HFFc6 (cell line): ENCODE data around the gene PPP2R5E. TPM values are rescaled to one million over a fixed set of nuclear protein-coding genes. Genes with fewer than 3 reads are reported as not detected.
A peak's percentile ranks its signal among the peaks of the same experiment; 100 is the strongest.

ENCODE experiments used
- DNase-seq: peaks from one replicate; pipeline ENCODE4 v3.0.0-alpha.2; 2018
- H3K27ac Mint-ChIP-seq: 2 replicates; pipeline ENCODE4 v1.8.0; 2020; ENCODE audit warnings: mild to moderate bottlenecking, mixed read lengths
- H3K27me3 Mint-ChIP-seq: 2 replicates; pipeline ENCODE4 v1.8.0; 2021; ENCODE audit warnings: mild to moderate bottlenecking, moderate library complexity, mixed read lengths; ENCODE audit not compliant: insufficient read depth
- H3K36me3 Mint-ChIP-seq: 2 replicates; pipeline ENCODE4 v1.8.0; 2021; ENCODE audit warnings: low read depth, mixed read lengths
- H3K4me1 Mint-ChIP-seq: 2 replicates; pipeline ENCODE4 v1.8.0; 2020; ENCODE audit warnings: low read depth, mixed read lengths
- H3K4me3 Mint-ChIP-seq: 2 replicates; pipeline ENCODE4 v1.8.0; 2020; ENCODE audit warnings: mild to moderate bottlenecking, moderate library complexity, mixed read lengths
- H3K9me3 Mint-ChIP-seq: 2 replicates; pipeline ENCODE4 v1.8.0; 2020; ENCODE audit warnings: mild to moderate bottlenecking, mixed read lengths
- total RNA-seq, 6 experiments: library from RNA; stranded (reverse); fragmentation: NEBNext Ultra II Directional; extraction: Animal tissue kit (Norgen Biotek cat#: 25700); gene quantifications; 2 replicates in 1 of 6; 3 replicates in 5 of 6; pipeline ENCODE4 v1.2.3, GENCODE V29; 2021
- TF ChIP-seq, protein P1 (sequence below): fragments of 200-600 bp; sonication (generic); IDR thresholded peaks from 2 replicates; pipeline ENCODE4 v1.5.0; 2021; ENCODE audit warnings: antibody characterized with exemption, mild to moderate bottlenecking

The PPP2R5E gene
- total RNA-seq, 6 experiments from 2014 or later = 50.1 to 56.8 (median 54.3) TPM

DNA sequence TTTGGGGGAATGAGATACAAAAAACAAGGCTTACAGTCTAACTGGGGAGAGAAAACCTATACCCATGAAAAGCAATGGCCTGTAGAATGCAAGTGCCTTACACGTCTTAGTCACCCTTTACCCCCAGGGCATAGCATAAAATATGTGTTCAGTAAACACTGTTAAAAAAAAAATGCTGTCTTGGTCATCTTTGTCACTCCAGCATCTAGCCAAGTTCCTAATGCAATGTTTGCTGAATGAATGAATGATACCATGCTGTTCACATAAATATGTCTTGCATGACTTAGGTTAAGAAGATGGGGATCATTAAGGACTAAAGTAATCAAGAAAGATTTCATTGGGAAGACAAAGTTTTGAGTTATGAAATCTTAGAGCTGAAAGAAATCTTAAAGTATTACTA lies 38.5 kb downstream of the PPP2R5E start:
- H3K27ac Mint-ChIP-seq = peak overlapping the region; percentile 71
- no peaks in the 10 kb centered on the region; the same call in 1 of the 2 replicates for H3K27me3 Mint-ChIP-seq
- H3K36me3 Mint-ChIP-seq = peaks cover 6% of the 10 kb centered on the region; the same call in 1 of the 2 replicates
- DNase-seq = peak; percentile 76
- TF ChIP-seq, protein P1, sequence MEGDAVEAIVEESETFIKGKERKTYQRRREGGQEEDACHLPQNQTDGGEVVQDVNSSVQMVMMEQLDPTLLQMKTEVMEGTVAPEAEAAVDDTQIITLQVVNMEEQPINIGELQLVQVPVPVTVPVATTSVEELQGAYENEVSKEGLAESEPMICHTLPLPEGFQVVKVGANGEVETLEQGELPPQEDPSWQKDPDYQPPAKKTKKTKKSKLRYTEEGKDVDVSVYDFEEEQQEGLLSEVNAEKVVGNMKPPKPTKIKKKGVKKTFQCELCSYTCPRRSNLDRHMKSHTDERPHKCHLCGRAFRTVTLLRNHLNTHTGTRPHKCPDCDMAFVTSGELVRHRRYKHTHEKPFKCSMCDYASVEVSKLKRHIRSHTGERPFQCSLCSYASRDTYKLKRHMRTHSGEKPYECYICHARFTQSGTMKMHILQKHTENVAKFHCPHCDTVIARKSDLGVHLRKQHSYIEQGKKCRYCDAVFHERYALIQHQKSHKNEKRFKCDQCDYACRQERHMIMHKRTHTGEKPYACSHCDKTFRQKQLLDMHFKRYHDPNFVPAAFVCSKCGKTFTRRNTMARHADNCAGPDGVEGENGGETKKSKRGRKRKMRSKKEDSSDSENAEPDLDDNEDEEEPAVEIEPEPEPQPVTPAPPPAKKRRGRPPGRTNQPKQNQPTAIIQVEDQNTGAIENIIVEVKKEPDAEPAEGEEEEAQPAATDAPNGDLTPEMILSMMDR = no peak
- H3K9me3 Mint-ChIP-seq = no peaks in the 10 kb centered on the region
- no peak overlapping the region for H3K4me3 Mint-ChIP-seq
- H3K4me1 Mint-ChIP-seq = peaks cover 42% of the 10 kb centered on the region

- H3K36me3 Mint-ChIP-seq = no peaks in the 10 kb centered on the region
- H3K27me3 Mint-ChIP-seq = no peaks in the 10 kb centered on the region; the same call in 1 of the 2 replicates
- no peaks in the 10 kb centered on the region for H3K9me3 Mint-ChIP-seq
- DNase-seq = no peak
- H3K4me1 Mint-ChIP-seq = peaks cover 67% of the 10 kb centered on the region
- TF ChIP-seq, protein P1 = no peak
- H3K27ac Mint-ChIP-seq = no peak overlapping the region
- H3K4me3 Mint-ChIP-seq = no peak overlapping the region
These were observed 41.7 kb downstream of the PPP2R5E start for GRCh38 chr14:63501429-63501828.

GRCh38 chr14:63499701-63500250 lies 43.4 kb downstream of the PPP2R5E start:
- Mint-ChIP-seq H3K27me3 (no peaks in the 10 kb centered on the region; the same call in 1 of the 2 replicates), H3K9me3 (no peaks in the 10 kb centered on the region), H3K36me3 (no peaks in the 10 kb centered on the region), H3K4me3 (no peak overlapping the region), H3K4me1 (peaks cover 57% of the 10 kb centered on the region), H3K27ac (no peak overlapping the region; the same call in 1 of the 2 replicates)
- peak; percentile 30 for DNase-seq
- TF ChIP-seq, protein P1 = no peak

DNA sequence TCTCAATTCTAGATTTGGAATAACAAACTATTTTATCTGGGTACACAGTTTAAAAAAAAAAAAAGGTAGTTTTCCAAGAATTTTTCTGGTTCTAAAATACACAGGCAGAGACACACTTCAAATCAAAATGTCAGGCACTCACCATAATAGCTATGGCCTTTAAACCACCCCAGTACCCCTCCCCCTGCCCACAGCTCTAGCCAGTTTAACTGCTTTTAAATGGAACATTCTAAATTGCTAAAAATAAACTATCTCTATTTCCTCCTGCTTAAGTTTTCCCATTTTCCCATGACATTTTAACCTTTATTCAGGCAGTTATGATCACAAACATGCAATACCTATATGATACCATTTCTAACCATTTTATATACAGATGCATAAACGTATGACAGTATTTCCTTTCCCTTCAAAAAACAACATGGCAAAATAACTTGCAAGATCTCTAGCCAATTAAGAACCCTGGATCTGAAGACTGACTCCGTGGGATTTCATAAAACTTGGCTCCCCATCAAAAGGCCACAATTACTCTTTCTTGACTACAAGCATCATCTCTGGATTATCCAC lies 46.3 kb downstream of the PPP2R5E start:
- Mint-ChIP-seq H3K27me3 (no peaks in the 10 kb centered on the region; the same call in 1 of the 2 replicates), H3K27ac (no peak overlapping the region), H3K36me3 (no peaks in the 10 kb centered on the region), H3K9me3 (no peaks in the 10 kb centered on the region), H3K4me1 (peaks cover 58% of the 10 kb centered on the region), H3K4me3 (no peak overlapping the region)
- TF ChIP-seq, protein P1 = no peak
- DNase-seq = no peak

GRCh38 chr14:63493246-63493645 lies 49.9 kb downstream of the PPP2R5E start:
- H3K36me3 Mint-ChIP-seq = no peaks in the 10 kb centered on the region
- peak overlapping the region; percentile 88 for H3K27ac Mint-ChIP-seq
- DNase-seq = peak; percentile 38
- no peaks in the 10 kb centered on the region for H3K27me3 Mint-ChIP-seq
- TF ChIP-seq, protein P1 = peak; percentile 29; the same call in 1 of the 2 replicates
- no peaks in the 10 kb centered on the region for H3K9me3 Mint-ChIP-seq
- H3K4me3 Mint-ChIP-seq = peak overlapping the region; percentile 28
- peaks cover 49% of the 10 kb centered on the region for H3K4me1 Mint-ChIP-seq
